GM21447 (cell line): ENCODE measurements around the gene WFS1.
A peak's percentile ranks its signal among the peaks of the same experiment; 100 is the strongest.

Experiments used
- ATAC-seq: cut with Tn5 transposase; IDR thresholded peaks from one replicate; pipeline ENCODE4 v1.9.1; 2021; ENCODE audit not compliant: unreplicated experiment

The WFS1 gene

GRCh38 chr4:6277935-6278800 lies 8.5 kb downstream of the WFS1 start:
- ATAC-seq, result no peak

DNA sequence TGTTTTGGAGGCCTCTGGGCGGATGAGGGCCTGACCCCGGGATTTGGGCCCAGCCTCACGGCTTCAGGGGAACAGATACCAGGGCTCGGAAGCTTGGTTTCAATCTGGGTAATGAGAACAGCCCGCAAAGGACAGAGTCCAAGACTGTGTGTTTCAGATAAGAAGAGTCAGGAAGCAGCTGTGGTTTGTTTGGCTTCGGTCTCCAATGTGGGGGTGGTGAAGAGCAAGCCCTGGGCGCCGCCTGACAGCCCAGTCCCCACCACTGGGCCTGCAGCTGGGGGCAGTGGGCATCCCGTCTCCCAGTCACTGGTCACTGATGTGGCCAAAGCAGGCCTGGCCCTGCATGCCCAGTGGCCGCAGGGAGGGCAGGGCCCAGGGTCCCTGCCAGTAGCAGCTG lies 9.1 kb downstream of the WFS1 start:
- peak; percentile 92 for ATAC-seq

DNA sequence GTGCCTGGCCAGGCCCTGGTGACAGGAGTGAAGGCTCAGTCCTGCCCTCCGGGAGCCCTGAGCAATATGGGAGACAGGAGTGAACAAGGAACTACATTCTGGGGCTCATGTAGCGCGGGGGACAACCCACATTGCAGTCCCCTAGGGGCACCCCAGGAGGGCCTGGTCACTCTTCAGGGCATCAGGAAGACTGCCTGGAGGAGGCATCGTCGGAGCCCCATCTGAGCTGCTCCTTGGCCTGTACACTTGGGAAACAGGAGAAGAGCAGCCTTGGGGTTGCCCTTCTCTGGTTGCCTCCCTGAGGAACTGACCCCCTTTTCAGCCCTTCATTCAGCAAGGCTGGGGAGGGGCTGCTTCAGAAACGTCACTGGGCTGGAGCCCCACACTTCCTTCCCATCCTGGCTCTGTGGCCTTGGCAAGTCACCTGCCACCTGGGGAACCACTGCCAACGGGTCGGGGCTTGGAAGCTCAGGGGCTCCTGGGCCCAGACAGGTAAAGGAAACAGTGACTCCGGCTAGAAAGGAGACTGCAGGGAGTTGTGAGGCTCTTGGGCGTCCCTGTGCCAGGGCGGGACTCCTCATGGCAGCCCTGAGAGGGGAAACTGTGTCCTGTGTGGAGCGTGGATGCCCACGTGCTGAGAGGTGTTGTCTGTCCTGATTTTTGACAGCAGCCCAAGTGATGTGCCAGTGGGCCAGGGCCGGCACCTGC lies 10.1 kb downstream of the WFS1 start:
- no peak for ATAC-seq

DNA sequence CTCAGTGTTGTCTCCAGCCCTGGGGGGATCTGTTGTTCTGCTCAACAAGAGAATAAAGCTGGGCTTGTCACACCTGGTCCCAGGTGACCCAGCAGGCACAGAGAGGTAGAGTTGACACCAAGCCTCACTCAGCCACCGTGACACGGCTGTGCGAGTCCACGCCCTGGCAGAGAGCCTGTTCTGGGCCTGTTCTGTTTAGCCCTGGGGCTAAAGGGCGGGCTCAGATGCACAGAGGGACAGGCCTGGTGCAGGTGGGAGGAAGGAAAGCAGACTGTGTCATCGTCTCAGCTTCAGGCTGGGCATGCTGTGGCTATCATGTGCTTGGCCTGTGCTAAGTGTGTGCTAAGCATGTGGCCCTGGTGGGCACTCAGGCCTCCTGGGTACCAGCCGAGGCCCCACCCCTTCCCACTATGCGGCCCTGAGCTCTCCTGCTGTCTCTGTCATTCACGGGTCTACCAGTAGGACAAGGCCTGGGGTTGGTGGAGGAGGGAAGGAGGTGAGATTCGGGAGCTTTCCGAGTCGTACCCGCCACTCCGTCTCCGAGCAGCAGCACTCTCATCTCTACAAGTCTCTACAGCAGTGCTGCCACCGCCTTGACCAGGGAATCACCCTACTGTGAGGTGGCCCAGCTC lies 10.8 kb downstream of the WFS1 start:
- ATAC-seq, result no peak

DNA sequence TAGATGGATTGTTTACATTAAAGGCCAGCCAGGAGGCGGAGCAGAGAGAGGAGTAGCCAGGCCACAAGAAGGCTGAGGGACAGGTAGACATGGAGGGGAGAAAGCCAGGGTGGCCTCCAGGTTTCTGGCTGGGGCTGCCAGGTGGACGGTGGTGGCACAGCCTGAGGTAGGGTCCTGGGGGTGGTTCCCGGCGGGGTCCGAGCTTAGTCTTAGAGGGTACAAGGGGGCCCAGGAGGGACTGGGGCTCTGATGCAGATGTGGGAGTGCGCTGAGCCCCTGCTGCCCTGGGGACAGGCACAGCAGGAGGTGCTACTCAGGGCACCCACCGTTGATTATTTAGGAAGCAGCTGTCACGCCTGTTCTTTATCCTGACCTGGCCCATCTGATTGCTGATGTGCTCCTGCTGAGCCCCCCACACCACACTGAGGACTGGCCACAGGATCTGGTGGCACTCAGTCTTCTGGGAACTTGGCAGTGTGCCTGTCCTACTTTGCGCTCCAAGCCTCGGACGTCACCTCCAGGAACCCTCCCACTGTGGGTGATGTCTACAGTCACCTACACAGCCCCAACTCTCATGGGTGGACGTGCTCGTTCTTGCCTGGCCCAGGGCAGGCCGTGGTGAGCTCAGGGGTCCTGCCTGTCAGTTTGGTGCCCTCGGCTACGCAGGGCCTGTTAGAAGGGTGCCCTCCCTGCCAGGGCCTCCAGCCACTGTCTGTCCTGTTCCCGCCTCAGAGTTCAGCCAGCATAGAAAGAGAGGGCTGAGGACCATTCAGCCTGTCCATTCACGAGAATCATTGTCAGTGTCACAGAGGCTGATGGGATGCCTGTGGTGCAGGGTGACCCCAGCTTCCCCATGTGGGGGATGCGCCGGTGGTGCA lies 12.0 kb downstream of the WFS1 start:
- no peak for ATAC-seq

GRCh38 chr4:6282314-6282771 lies 12.7 kb downstream of the WFS1 start:
- no peak for ATAC-seq

DNA sequence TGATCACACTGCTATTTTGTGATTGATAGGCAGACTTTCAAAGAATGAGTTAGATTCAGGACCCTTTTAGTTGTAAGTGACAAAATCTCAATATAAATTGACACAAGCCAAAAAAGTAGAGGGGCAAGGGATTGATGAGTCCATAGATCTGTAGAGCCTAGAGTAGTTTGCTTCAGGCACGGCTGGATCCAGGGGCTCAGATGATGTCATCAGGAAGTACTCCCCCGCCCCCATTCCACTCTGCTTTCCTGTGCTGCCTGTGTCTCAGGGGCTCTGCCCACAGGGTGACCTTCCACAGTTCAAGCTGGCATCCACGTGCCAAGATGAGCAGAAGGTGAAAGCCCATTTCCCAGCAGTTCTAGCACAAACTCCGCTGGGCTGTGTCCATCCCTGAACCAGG lies 13.6 kb downstream of the WFS1 start:
- no peak for ATAC-seq

DNA sequence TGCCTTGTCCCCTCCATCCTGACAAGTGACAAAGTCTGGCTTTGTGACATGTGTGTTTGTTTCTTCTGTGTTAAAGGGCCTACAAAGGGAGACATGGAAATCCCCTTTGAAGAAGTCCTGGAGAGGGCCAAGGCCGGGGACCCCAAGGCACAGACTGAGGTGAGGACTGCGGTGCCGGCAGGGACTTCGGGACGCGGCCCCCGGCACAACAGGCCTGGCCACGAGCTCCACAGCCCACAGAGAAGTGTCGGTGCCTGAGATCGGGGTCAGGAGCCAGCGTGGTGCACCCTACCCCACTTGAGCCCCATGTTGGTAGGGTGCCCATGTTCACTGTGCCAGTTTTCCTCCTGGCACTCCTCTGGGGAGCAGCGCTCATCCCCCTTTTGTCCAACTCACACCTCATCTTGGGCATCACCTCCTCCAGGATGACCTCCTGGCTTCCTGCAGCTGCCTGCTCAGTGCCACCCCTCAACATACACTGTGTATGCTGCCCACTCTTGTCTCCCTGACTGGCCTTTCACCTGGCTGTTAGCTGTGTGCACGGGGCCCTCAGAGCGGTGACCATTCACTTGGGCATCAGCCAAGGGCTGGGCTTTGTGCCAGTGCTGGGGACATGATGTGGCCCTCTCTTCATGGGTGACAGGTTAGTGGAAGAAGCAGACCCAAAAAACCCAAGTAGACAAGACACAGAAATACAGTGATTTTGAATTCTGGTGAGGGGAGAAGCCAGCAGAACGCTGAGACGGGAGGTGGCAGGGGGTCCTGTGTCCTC lies 17.6 kb downstream of the WFS1 start:
- ATAC-seq, result no peak

DNA sequence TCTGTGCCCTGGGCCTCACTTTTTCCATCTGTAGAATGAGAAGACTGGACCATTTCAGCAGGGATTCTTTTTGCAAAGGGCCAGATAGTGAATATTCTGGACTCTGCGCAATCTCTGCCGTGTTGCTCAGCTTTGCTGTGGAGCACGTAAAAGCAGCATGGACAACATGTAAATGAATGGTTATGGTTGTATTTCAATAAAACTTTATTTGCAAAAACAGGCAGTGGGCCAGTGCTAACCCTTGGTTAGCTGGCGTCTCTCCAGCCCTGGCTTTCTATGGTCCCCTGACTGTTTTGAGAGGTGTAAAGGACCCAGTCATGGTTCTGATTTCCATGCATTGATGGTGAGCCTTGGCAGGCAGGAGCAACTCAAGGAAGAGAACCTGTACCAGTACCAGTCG lies 18.7 kb downstream of the WFS1 start:
- no peak for ATAC-seq

DNA sequence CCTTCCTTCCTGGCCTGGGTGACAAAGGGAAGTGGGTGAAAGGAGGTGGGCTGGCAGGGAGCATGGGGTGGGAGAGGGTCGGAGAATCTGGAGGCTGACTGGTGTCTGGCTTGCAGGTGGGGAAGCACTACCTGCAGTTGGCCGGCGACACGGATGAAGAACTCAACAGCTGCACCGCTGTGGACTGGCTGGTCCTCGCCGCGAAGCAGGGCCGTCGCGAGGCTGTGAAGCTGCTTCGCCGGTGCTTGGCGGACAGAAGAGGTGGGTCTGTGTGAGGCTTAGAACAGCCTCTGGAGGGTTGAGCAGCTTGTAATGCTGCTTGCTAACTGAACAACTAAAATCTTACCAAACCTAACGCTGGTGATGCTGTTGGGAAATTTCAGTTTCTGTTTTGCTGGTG lies 19.2 kb downstream of the WFS1 start:
- no peak for ATAC-seq

GRCh38 chr4:6290256-6290655 lies 20.6 kb downstream of the WFS1 start:
- no peak for ATAC-seq

DNA sequence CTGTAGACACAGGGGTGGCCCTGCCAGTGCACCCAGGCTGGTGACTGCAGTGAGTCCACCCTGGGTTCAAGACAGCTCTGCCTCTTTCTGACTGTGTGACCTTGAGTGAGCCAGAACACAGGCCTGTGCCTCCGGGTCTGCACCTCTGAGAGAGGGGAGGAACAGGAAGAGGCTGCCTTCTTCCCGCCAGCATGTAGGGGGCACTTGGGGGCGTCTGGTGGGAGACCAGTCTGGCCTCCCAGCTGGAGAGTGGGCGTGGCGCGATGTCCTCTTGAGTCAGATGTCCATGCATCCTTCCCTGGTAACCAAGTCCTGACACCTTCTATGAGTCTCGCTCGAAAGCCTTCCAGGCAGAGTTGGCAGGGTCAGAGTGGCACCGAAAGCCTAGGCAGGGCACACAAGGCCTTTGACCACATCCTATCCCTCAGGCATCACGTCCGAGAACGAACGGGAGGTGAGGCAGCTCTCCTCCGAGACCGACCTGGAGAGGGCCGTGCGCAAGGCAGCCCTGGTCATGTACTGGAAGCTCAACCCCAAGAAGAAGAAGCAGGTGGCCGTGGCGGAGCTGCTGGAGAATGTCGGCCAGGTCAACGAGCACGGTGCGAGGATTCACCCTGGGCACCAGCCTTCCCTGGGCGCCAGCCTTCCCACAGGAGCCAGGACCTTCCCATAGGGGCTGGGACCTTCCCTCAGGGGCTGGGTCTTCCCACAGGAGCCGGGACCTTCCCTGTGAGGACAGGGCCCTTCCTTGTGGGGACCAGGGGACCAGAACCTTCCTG lies 21.3 kb downstream of the WFS1 start:
- ATAC-seq, result no peak

GRCh38 chr4:6291784-6292297 lies 22.2 kb downstream of the WFS1 start:
- ATAC-seq, result no peak

DNA sequence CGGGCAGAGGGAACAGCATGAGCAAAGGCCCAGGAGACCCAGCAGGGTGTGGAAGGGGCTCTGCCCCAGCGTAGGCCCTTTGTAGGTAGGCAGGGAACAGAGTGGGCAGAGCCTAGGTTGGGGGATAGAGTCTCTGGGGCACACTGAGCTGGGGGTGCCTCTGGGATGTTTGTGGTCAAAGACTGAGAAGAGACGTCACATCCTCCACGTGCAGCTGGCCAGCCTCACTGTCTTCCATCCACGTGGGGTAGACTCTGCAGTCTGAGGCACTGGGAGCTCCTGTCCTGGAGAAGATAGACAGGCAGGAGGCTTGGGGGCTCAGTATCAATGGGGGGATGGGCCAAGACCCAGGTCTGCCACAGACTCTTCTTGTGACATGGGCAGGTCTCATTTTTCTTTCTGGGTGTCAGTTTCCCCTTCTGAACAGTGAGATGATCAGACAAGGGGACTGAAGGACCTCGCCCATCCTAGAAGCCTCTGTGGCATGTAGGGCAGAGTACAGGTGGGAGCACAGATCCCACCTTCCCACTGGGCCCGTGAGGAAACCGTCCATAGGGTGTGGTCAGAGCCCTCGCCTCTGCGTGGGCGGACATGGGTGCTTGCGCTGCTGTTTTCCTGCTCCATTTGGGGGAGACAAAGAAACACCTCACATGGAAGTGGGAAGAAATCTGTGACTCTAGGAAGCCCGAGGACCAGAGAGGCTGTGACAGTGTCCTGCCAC lies 22.9 kb downstream of the WFS1 start:
- no peak for ATAC-seq

- no peak for ATAC-seq
Observed at GRCh38 chr4:6293097-6293445, 23.4 kb downstream of the WFS1 start.

DNA sequence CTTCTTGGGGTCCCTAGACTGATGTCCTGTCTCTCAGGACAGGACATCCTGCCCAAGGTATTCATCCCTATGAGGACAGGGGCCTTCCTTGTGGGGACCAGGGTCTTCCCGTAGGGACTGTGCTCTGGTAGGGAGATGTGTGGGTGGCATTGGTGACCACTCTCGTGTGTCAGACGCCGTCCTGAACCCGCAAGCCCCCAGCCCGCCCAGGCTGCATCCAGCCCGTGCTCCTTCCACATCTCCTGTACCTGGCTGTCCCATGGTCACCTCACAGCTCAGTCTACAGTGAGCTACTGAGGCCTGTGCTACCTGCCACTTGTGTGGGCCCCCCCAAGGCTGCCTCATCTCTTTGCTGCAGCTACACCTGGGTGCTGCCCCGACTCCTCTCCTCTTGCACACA lies 24.0 kb downstream of the WFS1 start:
- no peak for ATAC-seq

DNA sequence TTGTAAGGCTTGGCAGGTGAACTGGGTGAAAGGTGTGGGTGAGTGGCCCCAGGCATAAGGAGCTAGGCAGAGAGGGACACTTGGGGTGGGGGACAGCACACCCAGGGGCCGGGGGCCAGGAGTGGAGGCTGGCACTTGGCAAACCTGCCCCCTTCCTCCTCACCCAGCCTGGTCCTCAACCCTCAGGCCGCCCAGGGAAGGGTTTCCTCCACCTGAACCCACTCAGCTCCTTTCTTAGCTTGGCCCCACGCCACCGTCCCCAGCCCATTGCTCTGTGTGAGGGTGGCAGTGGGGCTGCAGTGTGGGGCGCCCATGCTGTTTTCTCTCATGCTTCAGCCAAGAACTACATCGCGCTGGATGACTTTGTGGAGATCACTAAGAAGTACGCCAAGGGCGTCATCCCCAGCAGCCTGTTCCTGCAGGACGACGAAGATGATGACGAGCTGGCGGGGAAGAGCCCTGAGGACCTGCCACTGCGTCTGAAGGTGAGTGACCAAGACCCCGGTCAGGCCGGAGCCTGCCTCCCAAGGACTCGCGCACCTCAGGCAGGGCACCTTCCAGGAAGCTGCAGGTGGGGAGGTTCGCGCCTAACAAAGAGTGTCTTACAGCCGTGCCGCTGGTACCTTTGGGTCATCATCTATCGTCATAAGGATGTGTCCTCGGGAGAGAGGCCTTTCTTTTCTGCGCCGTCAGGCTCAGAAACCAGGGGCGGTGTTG lies 25.2 kb downstream of the WFS1 start:
- no peak for ATAC-seq

GRCh38 chr4:6295495-6295894 lies 25.8 kb downstream of the WFS1 start:
- no peak for ATAC-seq
